ENCODE data around the gene PACS1. TPM values are rescaled to one million over a fixed set of nuclear protein-coding genes. Genes with fewer than 3 reads are reported as not detected.

Gene PACS1
- total RNA-seq, 3 donors from 2014 or later (not counting 1 experiment from before 2014, with no cell fraction given): 176 to 204 (median 186) TPM

- 92% methylated on average over 2 of the region's 2 CpGs for WGBS (ENCODE audit: insufficient coverage)
- H3K4me1 Mint-ChIP-seq: peaks cover 66 to 80% of the 10 kb centered on the region in 2 donors
- DNase-seq: no peak
- no peaks in the 10 kb centered on the region for H3K27me3 Mint-ChIP-seq (ENCODE audit: low read depth in 2 of 2)
- intact Hi-C loops (cut with micrococcal nuclease): no loop called here
- TF ChIP-seq CTCF (IDR thresholded peaks at IDR 0.05): no peak
- Histone ChIP-seq H3K4me1 (ENCODE audit: control insufficient read depth, insufficient read depth, low read length) (peaks cover 38% of the 10 kb centered on the region), H3K9me3 (ENCODE audit: control insufficient read depth, insufficient read depth, low read length) (no peaks in the 10 kb centered on the region), H3K27me3 (ENCODE audit: control insufficient read depth, insufficient read depth, low read length) (no peaks in the 10 kb centered on the region), H3K27ac (ENCODE audit: low read length) (no peak overlapping the region), H3K4me3 (ENCODE audit: low read length) (no peak overlapping the region), H3K36me3 (ENCODE audit: control insufficient read depth, insufficient read depth, low read length) (no peaks in the 10 kb centered on the region)
- no peaks in the 10 kb centered on the region for H3K9me3 Mint-ChIP-seq
- H3K36me3 Mint-ChIP-seq: no peaks in the 10 kb centered on the region
- no peak for ATAC-seq
- H3K4me3 Mint-ChIP-seq: no peak overlapping the region
- H3K27ac Mint-ChIP-seq: peak overlapping the region; percentile 36 to 71
Observed at GRCh38 chr11:66121466-66121865, 51.4 kb downstream of the PACS1 start.

- Histone ChIP-seq H3K36me3 (ENCODE audit: control insufficient read depth, insufficient read depth, low read length) (no peaks in the 10 kb centered on the region), H3K27me3 (ENCODE audit: control insufficient read depth, insufficient read depth, low read length) (no peaks in the 10 kb centered on the region), H3K9me3 (ENCODE audit: control insufficient read depth, insufficient read depth, low read length) (no peaks in the 10 kb centered on the region), H3K4me1 (ENCODE audit: control insufficient read depth, insufficient read depth, low read length) (peaks cover 26% of the 10 kb centered on the region), H3K27ac (ENCODE audit: low read length) (no peak overlapping the region), H3K4me3 (ENCODE audit: low read length) (no peak overlapping the region)
- DNase-seq (no peak), ATAC-seq (no peak)
- intact Hi-C loops (cut with micrococcal nuclease): no loop called here
- H3K9me3 Mint-ChIP-seq: no peaks in the 10 kb centered on the region
- no peaks in the 10 kb centered on the region for H3K27me3 Mint-ChIP-seq (ENCODE audit: low read depth in 2 of 2)
- peaks cover 61 to 75% of the 10 kb centered on the region in 2 donors for H3K4me1 Mint-ChIP-seq
- no peak overlapping the region for H3K4me3 Mint-ChIP-seq
- no peak for TF ChIP-seq CTCF (IDR thresholded peaks at IDR 0.05)
- H3K36me3 Mint-ChIP-seq: no peaks in the 10 kb centered on the region
- WGBS (ENCODE audit: insufficient coverage): 98% methylated on average over 6 of the region's 6 CpGs
- peak overlapping the region in 1 of 2 donors; percentile 30 for H3K27ac Mint-ChIP-seq
Observed at GRCh38 chr11:66123902-66124301, 53.8 kb downstream of the PACS1 start.

GRCh38 chr11:66124564-66124963 is 54.5 kb downstream of the PACS1 start:
- Histone ChIP-seq H3K9me3 (ENCODE audit: control insufficient read depth, insufficient read depth, low read length) (no peaks in the 10 kb centered on the region), H3K36me3 (ENCODE audit: control insufficient read depth, insufficient read depth, low read length) (no peaks in the 10 kb centered on the region), H3K4me1 (ENCODE audit: control insufficient read depth, insufficient read depth, low read length) (peaks cover 23% of the 10 kb centered on the region), H3K27ac (ENCODE audit: low read length) (no peak overlapping the region), H3K27me3 (ENCODE audit: control insufficient read depth, insufficient read depth, low read length) (no peaks in the 10 kb centered on the region), H3K4me3 (ENCODE audit: low read length) (no peak overlapping the region)
- no peaks in the 10 kb centered on the region for H3K9me3 Mint-ChIP-seq
- 100% methylated on average over 3 of the region's 3 CpGs for WGBS (ENCODE audit: insufficient coverage)
- DNase-seq (no peak), ATAC-seq (no peak)
- TF ChIP-seq CTCF (IDR thresholded peaks at IDR 0.05): no peak
- H3K36me3 Mint-ChIP-seq: no peaks in the 10 kb centered on the region
- no peak overlapping the region for H3K4me3 Mint-ChIP-seq
- H3K27ac Mint-ChIP-seq: peak overlapping the region; percentile 12 to 93
- H3K27me3 Mint-ChIP-seq (ENCODE audit: low read depth in 2 of 2): no peaks in the 10 kb centered on the region
- peaks cover 55 to 68% of the 10 kb centered on the region in 2 donors for H3K4me1 Mint-ChIP-seq
- intact Hi-C loops (cut with micrococcal nuclease): no loop called here

GRCh38 chr11:66126064-66126463 is 56.0 kb downstream of the PACS1 start:
- Mint-ChIP-seq H3K9me3 (no peaks in the 10 kb centered on the region), H3K36me3 (no peaks in the 10 kb centered on the region), H3K27ac (peak overlapping the region; percentile 93 to 97), H3K4me1 (peaks cover 46 to 64% of the 10 kb centered on the region in 2 donors), H3K4me3 (peak overlapping the region; percentile 78), H3K27me3 (ENCODE audit: low read depth in 2 of 2) (no peaks in the 10 kb centered on the region)
- intact Hi-C loops (cut with micrococcal nuclease): loop anchor here (2.0 kb wide), 1 partner anchor 55 kb away; the partner anchor contains the start of gene PACS1
- TF ChIP-seq CTCF (IDR thresholded peaks at IDR 0.05): no peak
- H3K27me3 ChIP-seq (ENCODE audit: control insufficient read depth, insufficient read depth, low read length): no peaks in the 10 kb centered on the region
- WGBS (ENCODE audit: insufficient coverage): 43% methylated on average over 3 of the region's 3 CpGs
- no peaks in the 10 kb centered on the region for H3K9me3 ChIP-seq (ENCODE audit: control insufficient read depth, insufficient read depth, low read length)
- H3K4me3 ChIP-seq (ENCODE audit: low read length): no peak overlapping the region
- H3K27ac ChIP-seq (ENCODE audit: low read length): peak overlapping the region; percentile 69
- peaks cover 20% of the 10 kb centered on the region for H3K4me1 ChIP-seq (ENCODE audit: control insufficient read depth, insufficient read depth, low read length)
- no peaks in the 10 kb centered on the region for H3K36me3 ChIP-seq (ENCODE audit: control insufficient read depth, insufficient read depth, low read length)
- peak in 1 of 2 donors; percentile 37 for DNase-seq
- ATAC-seq: peak; percentile 21 to 52 (median 33)
